Karpas-422 (cell line): ENCODE measurements around the gene FKBP1A. TPM values are rescaled to one million over a fixed set of nuclear protein-coding genes. Genes with fewer than 3 reads are reported as not detected.

Experiments
- DNase-seq: peaks from one replicate; pipeline ENCODE4 v3.0.0-alpha.2; 2015
- H2AFZ ChIP-seq: fragments of 200-600 bp; sonication (generic); 2 replicates; pipeline ENCODE4 v1.6.1; 2014; ENCODE audit warnings: antibody characterized with exemption, low read length, mixed read lengths
- H3K27ac ChIP-seq: fragments of 200-600 bp; sonication (generic); 2 replicates; pipeline ENCODE4 v1.5.1; 2014; ENCODE audit warnings: mild to moderate bottlenecking, low read length, moderate library complexity
- H3K27me3 ChIP-seq: fragments of 200-600 bp; sonication (generic); 2 replicates; pipeline ENCODE4 v1.6.1; 2014; ENCODE audit warnings: low read length, mixed read lengths
- H3K36me3 ChIP-seq: fragments of 200-600 bp; sonication (generic); 2 replicates; pipeline ENCODE4 v1.6.1; 2014; ENCODE audit warnings: low read length, mixed read lengths; ENCODE audit not compliant: insufficient read depth
- H3K4me1 ChIP-seq: fragments of 200-600 bp; sonication (generic); 2 replicates; pipeline ENCODE4 v1.6.1; 2014; ENCODE audit warnings: mild to moderate bottlenecking, low read length, mixed read lengths
- H3K4me2 ChIP-seq: fragments of 200-600 bp; sonication (generic); 2 replicates; pipeline ENCODE4 v1.6.1; 2014; ENCODE audit warnings: low read length, low read depth, mild to moderate bottlenecking; ENCODE audit not compliant: poor library complexity, severe bottlenecking
- H3K4me3 ChIP-seq: fragments of 200-600 bp; sonication (generic); 2 replicates; pipeline ENCODE4 v1.5.1; 2014; ENCODE audit warnings: mild to moderate bottlenecking, antibody characterized with exemption, low read length, mixed read lengths
- H3K79me2 ChIP-seq: fragments of 200-600 bp; sonication (generic); 2 replicates; pipeline ENCODE4 v1.6.1; 2014; ENCODE audit warnings: mild to moderate bottlenecking, low read length, mixed read lengths
- H3K9ac ChIP-seq: fragments of 200-600 bp; sonication (generic); 2 replicates; pipeline ENCODE4 v1.6.0; 2014; ENCODE audit warnings: low read length
- H3K9me2 ChIP-seq: fragments of 200-600 bp; sonication (generic), shearing (Covaris generic); replicated peaks from 2 replicates; pipeline ENCODE4 v1.6.0; 2014; ENCODE audit warnings: mild to moderate bottlenecking, low read length, moderate library complexity; ENCODE audit not compliant: insufficient read depth
- H3K9me3 ChIP-seq: fragments of 300-700, 200-600 bp; sonication (generic); 2 replicates; pipeline ENCODE4 v1.6.1; 2014; ENCODE audit warnings: low read length, mixed read lengths
- H4K20me1 ChIP-seq: fragments of 200-600 bp; sonication (generic); 2 replicates; pipeline ENCODE4 v1.6.1; 2014; ENCODE audit warnings: mild to moderate bottlenecking, antibody characterized with exemption, low read length, low read depth; ENCODE audit not compliant: insufficient read depth
- total RNA-seq: library from RNA; depleted of rRNA; stranded (reverse); fragments of >200 nt; shearing (Covaris generic); gene quantifications from 2 replicates; pipeline ENCODE4 v1.2.3, GENCODE V29; 2014; ENCODE audit warnings: low replicate concordance

The FKBP1A gene
- total RNA-seq, 1 experiment from 2014 or later = 187 TPM

DNA sequence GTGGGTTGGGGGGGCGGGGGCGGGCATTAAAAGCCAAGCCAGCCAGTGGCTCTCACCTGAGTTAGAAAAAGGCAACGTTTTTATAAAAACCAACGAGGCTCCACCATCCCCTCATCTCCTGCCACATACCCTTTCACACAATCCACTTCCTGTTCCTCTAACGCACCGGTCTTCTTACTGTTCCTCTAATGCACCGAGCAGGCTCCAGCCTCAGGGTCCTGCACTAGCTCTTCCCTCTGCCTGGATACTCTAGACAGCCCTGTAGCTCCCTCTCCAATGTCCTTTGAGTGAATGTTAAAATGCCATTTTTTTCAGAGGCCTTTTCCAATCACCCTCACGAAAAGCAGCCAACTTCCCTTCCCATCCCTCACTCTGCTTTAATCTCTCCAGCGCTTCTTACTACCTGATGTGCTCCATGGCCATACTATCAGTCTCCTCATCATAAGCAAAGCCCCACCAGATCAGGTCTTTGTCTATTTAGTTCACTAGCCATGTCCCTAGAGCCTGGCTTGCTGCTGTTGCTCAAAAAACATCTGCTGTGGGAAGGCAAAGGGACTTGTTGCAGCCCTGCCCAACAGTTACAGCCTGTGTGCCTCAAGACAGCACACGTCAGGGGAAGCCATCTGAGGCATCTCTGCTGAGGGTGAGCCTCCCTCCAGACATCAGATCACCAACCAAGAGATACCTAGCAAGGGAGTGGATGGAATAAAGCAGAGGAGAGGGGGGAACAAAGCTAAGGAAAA is 3.9 kb downstream of the FKBP1A start:
- H3K9ac ChIP-seq = peak overlapping the region; percentile 31; the same call in 1 of the 2 replicates

DNA sequence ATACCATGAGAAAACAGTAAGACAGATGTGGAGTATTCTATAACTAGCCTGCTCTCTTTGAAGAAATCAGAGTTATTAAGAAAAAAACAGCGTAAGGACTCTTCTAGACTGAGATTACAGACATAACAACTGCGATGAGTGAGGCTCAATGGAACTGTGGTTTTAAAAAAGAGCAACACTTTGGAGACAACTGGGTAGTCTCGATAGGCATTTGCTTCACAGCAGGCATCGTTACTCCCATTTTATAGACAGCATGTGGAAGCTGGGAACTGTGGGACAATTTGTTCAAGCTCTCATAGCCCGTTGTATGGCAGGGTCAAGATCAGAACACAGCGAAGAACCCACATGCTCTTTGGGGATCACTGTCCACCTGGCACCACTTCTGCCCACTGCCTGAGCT is 4.6 kb downstream of the FKBP1A start:
- H3K27ac ChIP-seq = no peak overlapping the region
- H3K79me2 ChIP-seq = peaks cover 95% of the 10 kb centered on the region
- H3K9me2 ChIP-seq = no peaks in the 10 kb centered on the region
- H3K4me1 ChIP-seq = peaks cover 79% of the 10 kb centered on the region
- no peaks in the 10 kb centered on the region for H3K9me3 ChIP-seq
- no peaks in the 10 kb centered on the region for H3K27me3 ChIP-seq
- H4K20me1 ChIP-seq = peaks cover 80% of the 10 kb centered on the region
- H3K9ac ChIP-seq = no peak overlapping the region
- H3K4me2 ChIP-seq = no peak overlapping the region
- no peak for DNase-seq
- H2AFZ ChIP-seq = no peak overlapping the region
- 0 out of 2 replicates have a peak, but pooled peaks cover 3% of the 10 kb centered on the region for H3K36me3 ChIP-seq
- H3K4me3 ChIP-seq = no peak overlapping the region

More for the DNA sequence above, 3.9 kb downstream of the FKBP1A start:
- Histone ChIP-seq H3K4me2 (peak overlapping the region; percentile 39), H3K79me2 (peaks cover 89% of the 10 kb centered on the region), H3K4me1 (peaks cover 81% of the 10 kb centered on the region), H3K27me3 (no peaks in the 10 kb centered on the region), H3K36me3 (0 out of 2 replicates have a peak, but pooled peaks cover under 1% of the 10 kb centered on the region), H4K20me1 (peaks cover 75% of the 10 kb centered on the region), H3K27ac (peak overlapping the region; percentile 24; the same call in 1 of the 2 replicates), H3K9me2 (no peaks in the 10 kb centered on the region), H3K4me3 (peak overlapping the region; percentile 22; the same call in 1 of the 2 replicates), H3K9me3 (no peaks in the 10 kb centered on the region), H2AFZ (no peak overlapping the region)
- peak; percentile 42 for DNase-seq

DNA sequence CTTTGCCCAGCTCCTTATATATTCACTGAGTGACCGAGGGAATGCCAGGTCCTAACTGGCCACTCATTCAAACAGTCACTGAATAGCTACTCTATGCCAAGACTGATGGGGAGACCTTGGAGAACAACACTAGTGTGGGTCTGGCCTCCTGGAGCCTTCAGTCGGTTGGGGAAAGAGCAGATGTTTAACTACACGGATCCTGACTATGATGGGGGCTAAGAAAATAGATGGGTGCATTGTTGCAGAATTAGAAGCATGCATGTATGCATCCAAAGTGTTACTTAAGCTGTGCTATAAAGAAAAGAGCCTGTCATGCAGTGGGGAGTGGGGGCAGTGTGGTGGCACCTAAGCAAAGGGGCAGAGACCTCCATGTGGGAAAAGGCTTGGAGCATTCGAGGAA is 6.5 kb downstream of the FKBP1A start:
- Histone ChIP-seq H3K27me3 (no peaks in the 10 kb centered on the region), H3K36me3 (0 out of 2 replicates have a peak, but pooled peaks cover 7% of the 10 kb centered on the region), H3K9me2 (no peaks in the 10 kb centered on the region), H4K20me1 (peaks cover 86% of the 10 kb centered on the region), H3K79me2 (peaks cover 99% of the 10 kb centered on the region), H3K4me2 (no peak overlapping the region), H3K27ac (no peak overlapping the region), H3K9me3 (no peaks in the 10 kb centered on the region), H3K4me3 (no peak overlapping the region), H3K9ac (no peak overlapping the region), H2AFZ (no peak overlapping the region), H3K4me1 (peaks cover 89% of the 10 kb centered on the region)
- DNase-seq = no peak

DNA sequence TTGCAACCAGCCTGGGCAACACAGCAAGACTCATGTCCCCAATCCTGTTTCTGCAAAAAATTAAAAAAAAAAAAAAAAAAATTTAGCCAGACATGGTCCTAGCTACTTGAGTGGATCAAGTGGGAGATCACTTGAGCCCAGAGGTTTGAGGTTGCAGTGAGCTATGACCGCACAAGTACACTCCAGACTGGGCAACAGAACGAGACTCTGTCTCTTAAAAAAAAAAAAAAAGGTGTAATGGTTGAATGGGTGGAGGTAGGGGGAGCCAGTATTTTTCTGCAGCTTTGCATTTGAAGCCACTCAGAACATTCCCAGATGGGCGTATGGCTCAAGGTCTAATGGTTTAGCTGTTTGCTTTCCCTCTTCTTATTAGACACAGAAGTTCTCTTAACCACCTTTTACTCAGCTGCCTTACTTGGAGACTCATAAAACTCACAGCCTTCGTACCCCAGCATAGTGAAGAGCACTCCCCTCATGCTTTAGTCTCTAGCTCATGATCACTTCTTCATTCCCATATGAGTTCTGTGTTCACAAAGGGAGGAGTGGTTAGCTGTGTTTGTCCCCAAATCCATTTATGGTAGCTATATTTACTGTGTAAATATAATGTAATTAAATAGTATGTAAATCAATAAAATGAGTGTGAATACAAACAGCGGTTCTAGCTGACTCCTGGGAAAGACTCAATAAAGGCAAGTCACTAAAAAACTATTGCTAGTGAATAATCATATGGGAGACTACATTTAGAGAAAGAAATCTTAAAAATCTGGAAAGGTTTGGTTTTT is 9.0 kb downstream of the FKBP1A start:
- Histone ChIP-seq H3K79me2 (peaks cover 100% of the 10 kb centered on the region), H3K9ac (no peak overlapping the region), H3K4me1 (peaks cover 90% of the 10 kb centered on the region), H3K4me2 (peak overlapping the region; percentile 2), H4K20me1 (peaks cover 87% of the 10 kb centered on the region), H3K9me3 (no peaks in the 10 kb centered on the region), H3K9me2 (no peaks in the 10 kb centered on the region), H3K4me3 (no peak overlapping the region), H3K36me3 (peaks cover 7% of the 10 kb centered on the region; the same call in 1 of the 2 replicates), H2AFZ (no peak overlapping the region), H3K27ac (no peak overlapping the region), H3K27me3 (no peaks in the 10 kb centered on the region)
- DNase-seq = no peak

DNA sequence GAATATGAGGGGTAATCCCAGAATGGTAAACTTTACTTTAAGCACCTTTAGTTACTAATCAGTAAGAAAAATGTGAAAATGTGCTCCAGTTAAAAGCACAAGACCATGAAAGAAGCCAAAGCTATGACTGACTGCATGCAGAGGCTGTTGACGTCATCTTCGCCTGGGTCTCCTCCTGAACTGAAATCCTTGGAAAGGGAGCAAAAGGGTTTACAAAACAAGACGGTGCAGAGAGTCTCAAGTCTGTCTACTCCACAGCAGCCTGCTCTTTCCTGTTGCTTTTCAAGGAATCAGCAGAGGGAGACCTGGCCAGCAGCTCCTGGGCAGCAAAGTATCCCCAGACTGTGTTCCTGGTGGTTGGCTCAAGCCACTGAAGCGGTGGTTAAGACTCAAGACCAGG is 10.2 kb downstream of the FKBP1A start:
- Histone ChIP-seq H2AFZ (no peak overlapping the region), H3K27me3 (no peaks in the 10 kb centered on the region), H3K27ac (no peak overlapping the region), H3K4me2 (no peak overlapping the region), H3K4me1 (peaks cover 94% of the 10 kb centered on the region), H4K20me1 (peaks cover 87% of the 10 kb centered on the region), H3K9me2 (no peaks in the 10 kb centered on the region), H3K79me2 (peaks cover 100% of the 10 kb centered on the region), H3K9ac (no peak overlapping the region), H3K9me3 (no peaks in the 10 kb centered on the region), H3K36me3 (peaks cover 7% of the 10 kb centered on the region; the same call in 1 of the 2 replicates), H3K4me3 (no peak overlapping the region)
- DNase-seq = no peak

DNA sequence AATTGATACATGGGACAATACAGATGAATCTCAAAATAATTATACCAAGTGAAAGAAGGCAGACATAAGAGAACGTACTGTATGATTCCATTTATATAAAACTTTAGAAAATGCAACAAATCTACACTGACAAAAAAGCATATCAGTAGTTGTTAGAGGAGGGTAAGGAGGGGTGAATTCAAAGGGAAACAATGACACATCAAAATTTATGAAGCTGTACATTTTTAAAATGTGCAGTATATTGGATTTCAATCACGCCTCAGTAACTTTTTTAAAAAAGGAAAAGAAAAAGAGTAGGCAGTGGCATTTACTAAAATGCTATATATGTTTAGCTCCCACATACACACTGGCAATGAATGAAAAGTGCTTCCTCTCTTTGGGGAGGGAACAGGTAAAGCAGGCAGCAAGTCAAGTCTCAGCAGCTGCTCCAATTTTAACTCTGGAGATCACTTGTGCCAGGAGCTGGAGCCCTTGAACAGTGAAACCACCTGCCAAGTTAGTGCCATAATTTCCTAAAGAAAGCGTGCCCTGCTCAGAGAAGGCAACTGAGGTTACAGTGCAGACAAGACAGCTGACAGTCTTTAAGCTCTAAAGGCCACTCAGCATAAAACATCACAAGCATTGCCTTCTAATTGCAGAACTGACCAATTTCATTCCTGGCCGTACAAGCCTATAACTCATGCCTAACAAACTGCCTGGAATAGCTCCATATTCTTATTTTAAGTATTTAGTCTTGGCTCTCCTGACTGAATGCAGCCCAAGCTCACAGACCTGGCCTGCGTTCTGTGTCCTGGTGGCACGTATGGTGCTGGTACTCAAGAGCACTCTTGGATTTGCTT is 10.9 kb downstream of the FKBP1A start:
- Histone ChIP-seq H3K9me3 (no peaks in the 10 kb centered on the region), H3K9ac (no peak overlapping the region), H3K27me3 (no peaks in the 10 kb centered on the region), H3K27ac (no peak overlapping the region), H3K4me3 (no peak overlapping the region), H3K4me2 (no peak overlapping the region), H4K20me1 (peaks cover 88% of the 10 kb centered on the region), H2AFZ (no peak overlapping the region), H3K79me2 (peaks cover 100% of the 10 kb centered on the region), H3K4me1 (peaks cover 96% of the 10 kb centered on the region), H3K9me2 (no peaks in the 10 kb centered on the region), H3K36me3 (peaks cover 7% of the 10 kb centered on the region; the same call in 1 of the 2 replicates)
- no peak for DNase-seq

DNA sequence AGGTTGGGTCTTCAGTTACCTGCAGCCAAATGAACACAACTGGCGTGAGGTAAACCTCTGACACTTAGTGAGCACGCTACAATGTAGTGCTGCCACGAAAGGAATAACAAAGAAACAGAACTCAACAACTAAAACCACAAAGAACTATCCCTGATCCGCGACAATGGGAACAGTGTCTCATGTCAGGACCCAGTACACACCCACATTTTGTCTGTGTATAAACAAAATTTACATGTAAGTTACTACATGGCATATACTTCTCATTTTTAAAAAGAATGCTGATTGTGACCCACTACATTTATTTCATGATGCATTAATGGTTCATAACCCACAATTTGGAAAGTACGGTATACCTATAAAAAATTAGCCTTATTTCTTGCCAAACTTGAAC is 14.1 kb downstream of the FKBP1A start:
- Histone ChIP-seq H3K4me2 (no peak overlapping the region), H3K36me3 (peaks cover 23% of the 10 kb centered on the region; the same call in 1 of the 2 replicates), H3K9me3 (no peaks in the 10 kb centered on the region), H3K79me2 (peaks cover 100% of the 10 kb centered on the region), H3K4me1 (peaks cover 74% of the 10 kb centered on the region), H3K9ac (no peak overlapping the region), H3K4me3 (no peak overlapping the region), H3K27ac (no peak overlapping the region), H2AFZ (no peak overlapping the region), H4K20me1 (peaks cover 78% of the 10 kb centered on the region), H3K27me3 (no peaks in the 10 kb centered on the region), H3K9me2 (no peaks in the 10 kb centered on the region)
- no peak for DNase-seq
